CD8-positive, alpha-beta memory T cell (primary cell): ENCODE data around the gene KLHL29. TPM values are rescaled to one million over a fixed set of nuclear protein-coding genes. Genes with fewer than 3 reads are reported as not detected.

Source experiments
- CTCF ChIA-PET: fragments of 350-600 bp; sonication (Branson Sonifier 250); formaldehyde crosslinking; loops from one replicate; lab custom pipeline; 2021; ENCODE audit warnings: antibody characterized with exemption; lab: Charles Lee
- POLR2A ChIA-PET: fragments of 350-600 bp; sonication (Branson Sonifier 250); formaldehyde crosslinking; loops from one replicate; lab custom pipeline; 2021; ENCODE audit warnings: antibody characterized with exemption; lab: Charles Lee
- DNase-seq, 5 donors: peaks; one replicate each; pipeline versions ENCODE4 v3.0.0 to v3.0.0-alpha.2; 2020 to 2022; ENCODE audit warnings: mixed read lengths in 1 of 5
- H3K27ac ChIP-seq: one replicate; pipeline ENCODE4 v1.7.0; 2013; ENCODE audit warnings: low read depth, mild to moderate bottlenecking, low read length, moderate library complexity
- H3K27me3 ChIP-seq: 2 replicates; pipeline ENCODE4 v1.7.0; 2013; ENCODE audit warnings: low read length, mild to moderate bottlenecking; ENCODE audit not compliant: insufficient read depth, poor library complexity, severe bottlenecking
- H3K36me3 ChIP-seq: 2 replicates; pipeline ENCODE4 v1.7.0; 2013; ENCODE audit warnings: mild to moderate bottlenecking, low read length, moderate library complexity; ENCODE audit not compliant: insufficient read depth
- H3K4me1 ChIP-seq: 2 replicates; pipeline ENCODE4 v1.7.0; 2013; ENCODE audit warnings: mild to moderate bottlenecking, low read length, moderate library complexity; ENCODE audit not compliant: insufficient read depth
- H3K4me3 ChIP-seq: 2 replicates; pipeline ENCODE4 v1.7.0; 2013; ENCODE audit warnings: mild to moderate bottlenecking, low read length
- H3K9me3 ChIP-seq: 2 replicates; pipeline ENCODE4 v1.7.0; 2013; ENCODE audit warnings: mild to moderate bottlenecking, low read length
- H3K27ac Mint-ChIP-seq, 8 donors: one replicate each; pipeline ENCODE4 v1.8.0; 2020 to 2021; ENCODE audit warnings: mixed read lengths in 8 of 8, mild to moderate bottlenecking in 6 of 8, inconsistent platforms in 3 of 8, moderate library complexity in 3 of 8
- H3K27me3 Mint-ChIP-seq, 2 donors: one replicate each; pipeline ENCODE4 v1.8.0; 2020 to 2021; ENCODE audit warnings: mixed read lengths in 2 of 2, mild to moderate bottlenecking in 1 of 2, moderate library complexity in 1 of 2
- H3K36me3 Mint-ChIP-seq, 3 donors: one replicate each; pipeline ENCODE4 v1.8.0; 2020 to 2021; ENCODE audit warnings: mixed read lengths in 3 of 3, inconsistent platforms in 1 of 3, mild to moderate bottlenecking in 1 of 3
- H3K4me1 Mint-ChIP-seq, 3 donors: one replicate each; pipeline ENCODE4 v1.8.0; 2020 to 2021; ENCODE audit warnings: mixed read lengths in 3 of 3, inconsistent platforms in 1 of 3, mild to moderate bottlenecking in 1 of 3
- H3K4me3 Mint-ChIP-seq, 7 donors: one replicate each; pipeline ENCODE4 v1.8.0; 2020 to 2021; ENCODE audit warnings: mixed read lengths in 7 of 7, mild to moderate bottlenecking in 6 of 7, moderate library complexity in 4 of 7, inconsistent platforms in 2 of 7
- H3K9me3 Mint-ChIP-seq, 5 donors: one replicate each; pipeline ENCODE4 v1.8.0; 2020 to 2022; ENCODE audit warnings: mixed read lengths in 5 of 5, mild to moderate bottlenecking in 3 of 5, moderate library complexity in 2 of 5, inconsistent platforms in 1 of 5
- polyA plus RNA-seq: library from polyadenylated mRNA; unstranded; fragments of 300-500 nt; fragmentation: Illumina TruSeq; gene quantifications from one replicate; pipeline ENCODE4 v1.2.3, GENCODE V29; 2021
- total RNA-seq, 2 experiments: library from RNA; stranded (reverse); gene quantifications; one replicate each; pipeline ENCODE4 v1.2.3, GENCODE V29; 2021

Gene KLHL29
- total and polyA plus RNA-seq, 3 experiments from 2014 or later: 0.11 to 0.21 (median 0.13) TPM

GRCh38 chr2:23645230-23645808, 260.3 kb downstream of the KLHL29 start:
- CTCF ChIA-PET: no interaction called here
- H3K27ac ChIP-seq: no peak overlapping the region
- H3K4me1 Mint-ChIP-seq: no peaks in the 10 kb centered on the region
- H3K27me3 Mint-ChIP-seq: peaks cover 0 to 2% of the 10 kb centered on the region in 2 donors
- H3K27ac Mint-ChIP-seq: peak overlapping the region in 1 of 8 donors; percentile 10
- no peaks in the 10 kb centered on the region for H3K36me3 ChIP-seq
- H3K9me3 Mint-ChIP-seq: no peaks in the 10 kb centered on the region
- DNase-seq: no peak
- no peaks in the 10 kb centered on the region for H3K9me3 ChIP-seq
- H3K27me3 ChIP-seq: no peaks in the 10 kb centered on the region
- H3K36me3 Mint-ChIP-seq: peaks cover 0 to 1% (median 0%) of the 10 kb centered on the region in 3 donors
- POLR2A ChIA-PET: no interaction called here
- no peaks in the 10 kb centered on the region for H3K4me1 ChIP-seq
- no peak overlapping the region for H3K4me3 Mint-ChIP-seq
- no peak overlapping the region for H3K4me3 ChIP-seq

- H3K36me3 Mint-ChIP-seq: no peaks in the 10 kb centered on the region
- CTCF ChIA-PET: no interaction called here
- peaks cover 0 to 2% of the 10 kb centered on the region in 2 donors for H3K27me3 Mint-ChIP-seq
Observed at GRCh38 chr2:23647563-23647962, 262.6 kb downstream of the KLHL29 start.

GRCh38 chr2:23649303-23649702, 264.3 kb downstream of the KLHL29 start:
- ChIA-PET CTCF (no interaction called here), POLR2A (no interaction called here)
- Mint-ChIP-seq H3K4me1 (no peaks in the 10 kb centered on the region), H3K27ac (no peak overlapping the region), H3K4me3 (no peak overlapping the region), H3K36me3 (no peaks in the 10 kb centered on the region), H3K9me3 (no peaks in the 10 kb centered on the region), H3K27me3 (peaks cover 0 to 2% of the 10 kb centered on the region in 2 donors)
- Histone ChIP-seq H3K27ac (no peak overlapping the region), H3K4me3 (no peak overlapping the region), H3K4me1 (no peaks in the 10 kb centered on the region), H3K27me3 (no peaks in the 10 kb centered on the region), H3K9me3 (no peaks in the 10 kb centered on the region), H3K36me3 (no peaks in the 10 kb centered on the region)
- DNase-seq: no peak

More at GRCh38 chr2:23647563-23647962, 262.6 kb downstream of the KLHL29 start:
- Histone ChIP-seq H3K36me3 (no peaks in the 10 kb centered on the region), H3K9me3 (no peaks in the 10 kb centered on the region), H3K27me3 (no peaks in the 10 kb centered on the region), H3K27ac (no peak overlapping the region), H3K4me3 (no peak overlapping the region), H3K4me1 (no peaks in the 10 kb centered on the region)
- Mint-ChIP-seq H3K27ac (no peak overlapping the region), H3K9me3 (no peaks in the 10 kb centered on the region), H3K4me3 (no peak overlapping the region), H3K4me1 (no peaks in the 10 kb centered on the region)
- POLR2A ChIA-PET: no interaction called here
- no peak for DNase-seq

GRCh38 chr2:23649819-23650218, 264.8 kb downstream of the KLHL29 start:
- ChIA-PET CTCF (no interaction called here), POLR2A (no interaction called here)
- H3K9me3 ChIP-seq: no peaks in the 10 kb centered on the region
- no peaks in the 10 kb centered on the region for H3K27me3 ChIP-seq
- no peaks in the 10 kb centered on the region for H3K36me3 ChIP-seq
- Mint-ChIP-seq H3K4me1 (no peaks in the 10 kb centered on the region), H3K4me3 (no peak overlapping the region), H3K9me3 (no peaks in the 10 kb centered on the region), H3K27ac (no peak overlapping the region), H3K36me3 (no peaks in the 10 kb centered on the region), H3K27me3 (peaks cover 0 to 2% of the 10 kb centered on the region in 2 donors)
- DNase-seq: no peak
- H3K4me1 ChIP-seq: no peaks in the 10 kb centered on the region
- no peak overlapping the region for H3K27ac ChIP-seq
- no peak overlapping the region for H3K4me3 ChIP-seq

- no peak overlapping the region for H3K4me3 ChIP-seq
- H3K4me3 Mint-ChIP-seq: no peak overlapping the region
- peaks cover 2 to 6% of the 10 kb centered on the region in 2 donors for H3K27me3 Mint-ChIP-seq
- H3K27ac ChIP-seq: no peak overlapping the region
- H3K27ac Mint-ChIP-seq: no peak overlapping the region
- no peaks in the 10 kb centered on the region for H3K27me3 ChIP-seq
- POLR2A ChIA-PET: no interaction called here
- no peaks in the 10 kb centered on the region for H3K4me1 Mint-ChIP-seq
- no peaks in the 10 kb centered on the region for H3K9me3 ChIP-seq
- CTCF ChIA-PET: no interaction called here
- H3K4me1 ChIP-seq: no peaks in the 10 kb centered on the region
- H3K36me3 Mint-ChIP-seq: no peaks in the 10 kb centered on the region
- H3K36me3 ChIP-seq: no peaks in the 10 kb centered on the region
- no peaks in the 10 kb centered on the region for H3K9me3 Mint-ChIP-seq
- no peak for DNase-seq
Observed at GRCh38 chr2:23651187-23652080, 266.5 kb downstream of the KLHL29 start.

GRCh38 chr2:23653326-23653725, 268.3 kb downstream of the KLHL29 start:
- H3K9me3 ChIP-seq: no peaks in the 10 kb centered on the region
- H3K27ac ChIP-seq: no peak overlapping the region
- H3K4me1 ChIP-seq: no peaks in the 10 kb centered on the region
- ChIA-PET POLR2A (no interaction called here), CTCF (no interaction called here)
- H3K27me3 ChIP-seq: no peaks in the 10 kb centered on the region
- DNase-seq: no peak
- H3K4me1 Mint-ChIP-seq: no peaks in the 10 kb centered on the region
- H3K4me3 ChIP-seq: no peak overlapping the region
- no peak overlapping the region for H3K27ac Mint-ChIP-seq
- H3K36me3 Mint-ChIP-seq: no peaks in the 10 kb centered on the region
- no peak overlapping the region for H3K4me3 Mint-ChIP-seq
- H3K9me3 Mint-ChIP-seq: no peaks in the 10 kb centered on the region
- peaks cover 2 to 12% of the 10 kb centered on the region in 2 donors for H3K27me3 Mint-ChIP-seq
- H3K36me3 ChIP-seq: no peaks in the 10 kb centered on the region

- Histone ChIP-seq H3K9me3 (no peaks in the 10 kb centered on the region), H3K36me3 (no peaks in the 10 kb centered on the region), H3K4me3 (no peak overlapping the region), H3K4me1 (no peaks in the 10 kb centered on the region), H3K27me3 (no peaks in the 10 kb centered on the region), H3K27ac (no peak overlapping the region)
- H3K4me3 Mint-ChIP-seq: no peak overlapping the region
- ChIA-PET CTCF (no interaction called here), POLR2A (no interaction called here)
- no peak for DNase-seq
- H3K9me3 Mint-ChIP-seq: no peaks in the 10 kb centered on the region
- H3K4me1 Mint-ChIP-seq: peaks cover 0 to 2% (median 0%) of the 10 kb centered on the region in 3 donors
- H3K27me3 Mint-ChIP-seq: peaks cover 2 to 19% of the 10 kb centered on the region in 2 donors
- H3K27ac Mint-ChIP-seq: no peak overlapping the region
- no peaks in the 10 kb centered on the region for H3K36me3 Mint-ChIP-seq
Observed at GRCh38 chr2:23654756-23655155, 269.8 kb downstream of the KLHL29 start.

- Histone ChIP-seq H3K36me3 (no peaks in the 10 kb centered on the region), H3K4me1 (no peaks in the 10 kb centered on the region), H3K9me3 (no peaks in the 10 kb centered on the region), H3K4me3 (no peak overlapping the region), H3K27ac (no peak overlapping the region), H3K27me3 (no peaks in the 10 kb centered on the region)
- ChIA-PET POLR2A (no interaction called here), CTCF (no interaction called here)
- Mint-ChIP-seq H3K27me3 (peaks cover 10 to 22% of the 10 kb centered on the region in 2 donors), H3K4me1 (peaks cover 0 to 2% (median 0%) of the 10 kb centered on the region in 3 donors), H3K9me3 (no peaks in the 10 kb centered on the region), H3K27ac (no peak overlapping the region), H3K4me3 (no peak overlapping the region), H3K36me3 (no peaks in the 10 kb centered on the region)
- no peak for DNase-seq
Observed at GRCh38 chr2:23655934-23656596, 271.1 kb downstream of the KLHL29 start.
